ENCODE data around the gene TCEANC.

DNA sequence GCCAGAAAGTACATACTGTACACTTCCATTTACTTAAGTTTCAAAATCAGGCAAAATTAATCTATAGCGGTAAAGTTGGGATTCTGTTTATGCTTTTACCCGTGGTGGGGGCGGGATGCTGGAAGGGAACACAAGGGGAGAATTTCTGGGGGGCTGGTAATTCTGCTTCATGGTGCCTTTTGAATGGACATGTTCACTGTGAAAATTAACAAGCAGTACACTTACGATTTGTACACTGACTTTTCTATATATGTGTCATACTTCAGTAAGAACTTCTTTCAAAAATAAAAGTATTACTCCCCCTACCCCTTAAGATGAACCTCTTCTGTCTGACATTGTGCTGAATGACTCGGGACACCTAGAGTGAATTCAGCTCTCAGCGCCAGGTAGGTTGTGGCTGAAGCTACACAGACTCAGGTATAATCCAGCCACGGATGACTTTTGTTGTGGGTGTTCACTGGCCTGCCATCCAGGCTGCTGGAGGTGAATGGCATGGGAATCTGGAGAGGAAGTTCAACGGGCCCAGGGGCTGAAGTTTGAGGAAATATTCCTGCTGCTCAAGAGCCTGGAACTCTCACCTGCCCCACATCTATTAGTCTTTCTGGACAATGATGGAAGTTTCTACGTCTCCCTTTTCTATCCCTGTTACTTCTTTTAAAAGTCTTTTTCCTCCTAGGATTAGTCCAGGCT lies 7.3 kb upstream of the TCEANC start:
- TF ChIP-seq, protein P1, sequence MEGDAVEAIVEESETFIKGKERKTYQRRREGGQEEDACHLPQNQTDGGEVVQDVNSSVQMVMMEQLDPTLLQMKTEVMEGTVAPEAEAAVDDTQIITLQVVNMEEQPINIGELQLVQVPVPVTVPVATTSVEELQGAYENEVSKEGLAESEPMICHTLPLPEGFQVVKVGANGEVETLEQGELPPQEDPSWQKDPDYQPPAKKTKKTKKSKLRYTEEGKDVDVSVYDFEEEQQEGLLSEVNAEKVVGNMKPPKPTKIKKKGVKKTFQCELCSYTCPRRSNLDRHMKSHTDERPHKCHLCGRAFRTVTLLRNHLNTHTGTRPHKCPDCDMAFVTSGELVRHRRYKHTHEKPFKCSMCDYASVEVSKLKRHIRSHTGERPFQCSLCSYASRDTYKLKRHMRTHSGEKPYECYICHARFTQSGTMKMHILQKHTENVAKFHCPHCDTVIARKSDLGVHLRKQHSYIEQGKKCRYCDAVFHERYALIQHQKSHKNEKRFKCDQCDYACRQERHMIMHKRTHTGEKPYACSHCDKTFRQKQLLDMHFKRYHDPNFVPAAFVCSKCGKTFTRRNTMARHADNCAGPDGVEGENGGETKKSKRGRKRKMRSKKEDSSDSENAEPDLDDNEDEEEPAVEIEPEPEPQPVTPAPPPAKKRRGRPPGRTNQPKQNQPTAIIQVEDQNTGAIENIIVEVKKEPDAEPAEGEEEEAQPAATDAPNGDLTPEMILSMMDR (IDR thresholded peaks at IDR 0.05): no peak
- TF ChIP-seq POLR2AphosphoS5 (IDR thresholded peaks at IDR 0.05): no peak

Measured in gastroesophageal sphincter (tissue), 3 donors.